ENCODE results near the gene HIGD2A. TPM values are rescaled to one million over a fixed set of nuclear protein-coding genes. Genes with fewer than 3 reads are reported as not detected.

Gene HIGD2A
- total and polyA plus RNA-seq, 9 of the 15 experiments (the other 6 are each of a cell fraction or from before 2014, with no cell fraction given): 94.7 to 264 (median 163) TPM

DNA sequence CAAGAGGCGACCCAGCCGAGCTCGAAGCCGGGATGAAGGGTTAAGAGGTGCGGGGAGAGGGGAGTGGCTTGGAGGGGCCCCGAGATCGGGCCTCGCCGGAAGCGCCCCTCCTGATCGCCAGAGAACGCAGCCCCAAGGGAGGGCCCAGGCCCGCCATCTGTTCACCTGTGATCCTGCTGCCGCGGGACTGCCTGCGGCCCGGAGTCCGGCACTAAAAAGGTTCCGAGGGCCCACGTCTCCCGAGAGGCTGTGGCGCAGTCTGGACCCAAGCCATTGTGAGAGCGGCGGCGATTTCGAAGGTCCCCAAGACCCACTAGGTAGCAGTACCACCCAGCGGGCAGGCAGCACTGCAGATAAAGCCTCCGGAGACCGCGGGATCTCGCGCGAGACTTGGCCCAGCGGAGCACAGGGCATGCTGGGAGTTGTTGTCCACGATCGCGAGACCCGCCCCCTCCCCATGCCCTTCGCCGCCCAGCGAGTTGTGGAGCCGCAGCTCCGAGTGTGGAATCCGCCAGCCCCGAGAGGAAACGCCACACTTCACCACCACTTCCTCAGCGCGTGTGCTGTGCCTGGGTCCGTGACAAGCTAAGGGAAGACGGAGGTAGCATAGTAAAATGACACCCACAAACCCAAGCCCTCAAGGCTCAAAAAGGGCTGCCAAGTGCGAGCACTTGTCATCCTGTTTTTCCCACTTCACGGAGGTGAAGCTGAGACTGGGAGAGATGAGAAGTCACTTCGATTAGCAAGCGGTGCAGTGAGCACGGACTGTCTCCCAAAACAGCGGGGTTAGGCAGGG is 26.9 kb upstream of the HIGD2A start, which contains the start of gene KIAA1191 (continued):
- TF ChIP-seq ZNF668 (CRISPR knock-in tag; IDR thresholded peaks at IDR 0.05) (no peak), CBX1 (IDR thresholded peaks at IDR 0.05; ENCODE audit: low read depth) (peak; percentile 61), RBFOX2 (IDR thresholded peaks at IDR 0.05; ENCODE audit: low read depth, low read length) (peak; percentile 99), ZFP36 (IDR thresholded peaks at IDR 0.05; ENCODE audit: low read depth, low read length, partially characterized antibody) (peak; percentile 7), ZNF707 (CRISPR knock-in tag; conservative IDR thresholded peaks at IDR 0.05) (no peak), NR2C1 (IDR thresholded peaks at IDR 0.05) (no peak), NR2C1 (tag; IDR thresholded peaks at IDR 0.05) (no peak), ZNF311 (CRISPR knock-in tag; IDR thresholded peaks at IDR 0.05) (0 out of 2 replicates have a peak, but pooled peaks have one; percentile 15), ZNF445 (CRISPR knock-in tag; IDR thresholded peaks at IDR 0.05; ENCODE audit: low read depth) (no peak), TAF15 (IDR thresholded peaks at IDR 0.05; ENCODE audit: low read depth, low read length) (no peak), SAFB (IDR thresholded peaks at IDR 0.05; ENCODE audit: borderline replicate concordance, low read depth, low read length) (peak; percentile 92), ARHGAP35 (IDR thresholded peaks at IDR 0.05; ENCODE audit: partially characterized antibody) (peak; percentile 91), CCNT2 (IDR thresholded peaks at IDR 0.05; ENCODE audit: borderline replicate concordance, extremely low read depth, insufficient read length, low read depth, low read length) (peak; percentile 42), POLR2AphosphoS2 (IDR thresholded peaks at IDR 0.05; ENCODE audit: low read length) (no peak)
- TF ChIP-seq, protein P1, sequence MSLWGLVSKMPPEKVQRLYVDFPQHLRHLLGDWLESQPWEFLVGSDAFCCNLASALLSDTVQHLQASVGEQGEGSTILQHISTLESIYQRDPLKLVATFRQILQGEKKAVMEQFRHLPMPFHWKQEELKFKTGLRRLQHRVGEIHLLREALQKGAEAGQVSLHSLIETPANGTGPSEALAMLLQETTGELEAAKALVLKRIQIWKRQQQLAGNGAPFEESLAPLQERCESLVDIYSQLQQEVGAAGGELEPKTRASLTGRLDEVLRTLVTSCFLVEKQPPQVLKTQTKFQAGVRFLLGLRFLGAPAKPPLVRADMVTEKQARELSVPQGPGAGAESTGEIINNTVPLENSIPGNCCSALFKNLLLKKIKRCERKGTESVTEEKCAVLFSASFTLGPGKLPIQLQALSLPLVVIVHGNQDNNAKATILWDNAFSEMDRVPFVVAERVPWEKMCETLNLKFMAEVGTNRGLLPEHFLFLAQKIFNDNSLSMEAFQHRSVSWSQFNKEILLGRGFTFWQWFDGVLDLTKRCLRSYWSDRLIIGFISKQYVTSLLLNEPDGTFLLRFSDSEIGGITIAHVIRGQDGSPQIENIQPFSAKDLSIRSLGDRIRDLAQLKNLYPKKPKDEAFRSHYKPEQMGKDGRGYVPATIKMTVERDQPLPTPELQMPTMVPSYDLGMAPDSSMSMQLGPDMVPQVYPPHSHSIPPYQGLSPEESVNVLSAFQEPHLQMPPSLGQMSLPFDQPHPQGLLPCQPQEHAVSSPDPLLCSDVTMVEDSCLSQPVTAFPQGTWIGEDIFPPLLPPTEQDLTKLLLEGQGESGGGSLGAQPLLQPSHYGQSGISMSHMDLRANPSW (CRISPR knock-in tag; IDR thresholded peaks at IDR 0.05): no peak; the same call in 1 of the 2 replicates
- TF ChIP-seq, protein P2, sequence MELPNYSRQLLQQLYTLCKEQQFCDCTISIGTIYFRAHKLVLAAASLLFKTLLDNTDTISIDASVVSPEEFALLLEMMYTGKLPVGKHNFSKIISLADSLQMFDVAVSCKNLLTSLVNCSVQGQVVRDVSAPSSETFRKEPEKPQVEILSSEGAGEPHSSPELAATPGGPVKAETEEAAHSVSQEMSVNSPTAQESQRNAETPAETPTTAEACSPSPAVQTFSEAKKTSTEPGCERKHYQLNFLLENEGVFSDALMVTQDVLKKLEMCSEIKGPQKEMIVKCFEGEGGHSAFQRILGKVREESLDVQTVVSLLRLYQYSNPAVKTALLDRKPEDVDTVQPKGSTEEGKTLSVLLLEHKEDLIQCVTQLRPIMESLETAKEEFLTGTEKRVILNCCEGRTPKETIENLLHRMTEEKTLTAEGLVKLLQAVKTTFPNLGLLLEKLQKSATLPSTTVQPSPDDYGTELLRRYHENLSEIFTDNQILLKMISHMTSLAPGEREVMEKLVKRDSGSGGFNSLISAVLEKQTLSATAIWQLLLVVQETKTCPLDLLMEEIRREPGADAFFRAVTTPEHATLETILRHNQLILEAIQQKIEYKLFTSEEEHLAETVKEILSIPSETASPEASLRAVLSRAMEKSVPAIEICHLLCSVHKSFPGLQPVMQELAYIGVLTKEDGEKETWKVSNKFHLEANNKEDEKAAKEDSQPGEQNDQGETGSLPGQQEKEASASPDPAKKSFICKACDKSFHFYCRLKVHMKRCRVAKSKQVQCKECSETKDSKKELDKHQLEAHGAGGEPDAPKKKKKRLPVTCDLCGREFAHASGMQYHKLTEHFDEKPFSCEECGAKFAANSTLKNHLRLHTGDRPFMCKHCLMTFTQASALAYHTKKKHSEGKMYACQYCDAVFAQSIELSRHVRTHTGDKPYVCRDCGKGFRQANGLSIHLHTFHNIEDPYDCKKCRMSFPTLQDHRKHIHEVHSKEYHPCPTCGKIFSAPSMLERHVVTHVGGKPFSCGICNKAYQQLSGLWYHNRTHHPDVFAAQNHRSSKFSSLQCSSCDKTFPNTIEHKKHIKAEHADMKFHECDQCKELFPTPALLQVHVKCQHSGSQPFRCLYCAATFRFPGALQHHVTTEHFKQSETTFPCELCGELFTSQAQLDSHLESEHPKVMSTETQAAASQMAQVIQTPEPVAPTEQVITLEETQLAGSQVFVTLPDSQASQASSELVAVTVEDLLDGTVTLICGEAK (IDR thresholded peaks at IDR 0.05): peak; percentile 12; the same call in 1 of the 2 replicates
- TF ChIP-seq, protein P2 (CRISPR knock-in tag; IDR thresholded peaks at IDR 0.05): no peak
